HG03097 (cell line): ENCODE measurements around the gene LYL1.

ENCODE experiments used
- ATAC-seq: cut with Tn5 transposase; IDR thresholded peaks from one replicate; pipeline ENCODE4 v1.9.1; 2021; ENCODE audit not compliant: unreplicated experiment, low FRiP score

LYL1 gene

GRCh38 chr19:13078897-13079541, 23.6 kb downstream of the LYL1 start:
- ATAC-seq, result no peak

GRCh38 chr19:13078381-13078780, 24.3 kb downstream of the LYL1 start:
- ATAC-seq, result no peak

- no peak for ATAC-seq
Measured at GRCh38 chr19:13077240-13077639, 25.4 kb downstream of the LYL1 start.

- no peak for ATAC-seq
Measured at GRCh38 chr19:13076787-13077186, 25.9 kb downstream of the LYL1 start.

GRCh38 chr19:13076320-13076719, 26.3 kb downstream of the LYL1 start:
- ATAC-seq, result no peak

- ATAC-seq, result no peak
Measured at GRCh38 chr19:13074378-13074777, 28.3 kb downstream of the LYL1 start.

GRCh38 chr19:13073263-13073662, 29.4 kb downstream of the LYL1 start:
- ATAC-seq, result no peak

- ATAC-seq, result no peak
Measured at GRCh38 chr19:13072188-13072908, 30.3 kb downstream of the LYL1 start.

- no peak for ATAC-seq
Measured at GRCh38 chr19:13071444-13072187, 31.0 kb downstream of the LYL1 start.

- no peak for ATAC-seq
Measured at GRCh38 chr19:13070425-13071140, 32.1 kb downstream of the LYL1 start.

GRCh38 chr19:13069415-13070359, 33.0 kb downstream of the LYL1 start:
- ATAC-seq, result no peak

GRCh38 chr19:13068085-13068846, 34.4 kb downstream of the LYL1 start:
- ATAC-seq, result no peak

GRCh38 chr19:13066933-13067807, 35.5 kb downstream of the LYL1 start:
- ATAC-seq, result no peak

GRCh38 chr19:13066226-13066625, 36.4 kb downstream of the LYL1 start:
- ATAC-seq, result no peak

- no peak for ATAC-seq
Measured at GRCh38 chr19:13064092-13064489, 38.6 kb downstream of the LYL1 start.

GRCh38 chr19:13063461-13064091, 39.1 kb downstream of the LYL1 start:
- ATAC-seq, result no peak

- ATAC-seq, result no peak
Measured at GRCh38 chr19:13062317-13062716, 40.3 kb downstream of the LYL1 start.
